GM12864 (cell line): ENCODE data around the gene PNPLA4.

ENCODE experiments used
- DNase-seq: peaks from one replicate; pipeline ENCODE4 v3.0.0-alpha.2; 2011; ENCODE audit warnings: low read depth
- H3K4me3 ChIP-seq: 2 replicates; pipeline ENCODE4 v1.5.1; 2011; ENCODE audit warnings: mild to moderate bottlenecking, low read depth, low read length, control low read depth
- TF ChIP-seq, protein P1 (sequence below): IDR thresholded peaks from 2 replicates; pipeline ENCODE4 v1.5.1; 2011; ENCODE audit warnings: low read depth, mild to moderate bottlenecking, moderate library complexity, low read length, control low read depth, inconsistent platforms; ENCODE audit errors: missing control alignments

PNPLA4 gene

DNA sequence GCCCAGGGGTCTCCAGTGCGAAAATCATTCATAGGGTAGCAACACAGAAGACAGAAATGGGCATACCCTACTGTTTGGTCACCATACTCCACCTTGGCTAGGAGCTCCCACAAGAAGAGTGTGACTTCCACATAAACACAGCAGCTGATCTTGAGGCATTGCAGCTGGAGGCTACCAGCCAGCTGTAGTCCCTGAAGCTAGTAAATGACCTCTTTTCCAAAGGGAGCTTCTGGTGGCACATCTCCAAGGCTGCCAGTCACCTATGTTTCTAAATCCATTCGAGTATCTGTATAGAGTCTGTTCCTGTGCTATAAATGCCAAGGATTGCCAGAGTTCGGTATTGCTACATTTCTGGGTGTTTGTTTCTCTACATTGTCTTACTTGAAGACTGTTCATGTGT is 21.3 kb upstream of the PNPLA4 start:
- no peak overlapping the region for H3K4me3 ChIP-seq
- TF ChIP-seq, protein P1, sequence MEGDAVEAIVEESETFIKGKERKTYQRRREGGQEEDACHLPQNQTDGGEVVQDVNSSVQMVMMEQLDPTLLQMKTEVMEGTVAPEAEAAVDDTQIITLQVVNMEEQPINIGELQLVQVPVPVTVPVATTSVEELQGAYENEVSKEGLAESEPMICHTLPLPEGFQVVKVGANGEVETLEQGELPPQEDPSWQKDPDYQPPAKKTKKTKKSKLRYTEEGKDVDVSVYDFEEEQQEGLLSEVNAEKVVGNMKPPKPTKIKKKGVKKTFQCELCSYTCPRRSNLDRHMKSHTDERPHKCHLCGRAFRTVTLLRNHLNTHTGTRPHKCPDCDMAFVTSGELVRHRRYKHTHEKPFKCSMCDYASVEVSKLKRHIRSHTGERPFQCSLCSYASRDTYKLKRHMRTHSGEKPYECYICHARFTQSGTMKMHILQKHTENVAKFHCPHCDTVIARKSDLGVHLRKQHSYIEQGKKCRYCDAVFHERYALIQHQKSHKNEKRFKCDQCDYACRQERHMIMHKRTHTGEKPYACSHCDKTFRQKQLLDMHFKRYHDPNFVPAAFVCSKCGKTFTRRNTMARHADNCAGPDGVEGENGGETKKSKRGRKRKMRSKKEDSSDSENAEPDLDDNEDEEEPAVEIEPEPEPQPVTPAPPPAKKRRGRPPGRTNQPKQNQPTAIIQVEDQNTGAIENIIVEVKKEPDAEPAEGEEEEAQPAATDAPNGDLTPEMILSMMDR, result no peak

DNA sequence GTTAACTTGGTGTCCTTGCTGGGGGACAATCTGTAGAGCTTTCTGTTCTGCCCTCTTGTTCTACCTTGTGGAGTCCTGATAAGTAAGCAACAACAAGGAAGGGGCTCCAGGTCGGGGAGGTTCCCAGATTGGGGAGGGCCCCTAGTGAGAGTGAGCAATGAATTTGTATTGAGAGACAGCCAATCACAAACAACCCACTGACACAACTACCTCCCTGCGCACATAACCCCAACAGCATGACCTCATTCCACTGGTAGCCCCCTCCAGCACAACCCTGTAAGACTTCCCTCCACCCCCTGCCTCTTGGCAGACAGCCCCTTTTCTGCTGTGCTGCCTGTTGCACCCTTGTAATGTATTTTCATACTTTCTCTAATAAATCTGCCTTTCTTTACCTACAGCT is 19.7 kb upstream of the PNPLA4 start:
- TF ChIP-seq, protein P1, result no peak
- H3K4me3 ChIP-seq, result no peak overlapping the region
- no peak for DNase-seq

More for the DNA sequence above, 21.3 kb upstream of the PNPLA4 start:
- DNase-seq, result no peak

DNA sequence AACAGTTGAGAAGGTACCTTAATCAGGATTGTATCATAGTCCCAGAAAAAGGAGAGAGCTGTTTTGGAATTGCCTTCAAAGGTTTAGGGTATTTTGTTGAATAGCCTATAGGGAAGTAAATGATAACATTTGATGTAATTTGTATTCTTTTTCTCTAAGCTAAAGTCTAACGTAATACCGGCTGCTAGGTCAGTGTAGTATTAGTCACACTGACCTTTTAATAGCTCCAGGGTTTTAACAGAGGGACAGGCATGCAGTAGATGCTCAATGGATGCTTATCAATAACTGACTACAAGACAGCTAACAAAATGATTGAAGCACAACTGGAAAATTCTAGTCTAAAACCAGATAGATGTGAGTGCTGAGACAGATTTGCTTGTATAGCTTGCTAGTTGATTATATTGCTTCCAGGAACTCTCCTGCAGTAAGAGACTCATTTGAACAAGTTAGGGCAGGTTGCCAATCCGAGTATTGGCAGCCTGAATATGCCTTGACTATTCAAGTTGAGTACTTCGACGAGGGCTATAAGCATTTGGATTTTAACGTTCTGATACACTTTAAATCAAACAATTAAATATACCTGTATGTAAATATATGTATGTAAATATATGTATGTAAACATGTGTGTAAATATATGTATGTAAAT is 16.5 kb upstream of the PNPLA4 start:
- H3K4me3 ChIP-seq, result no peak overlapping the region
- DNase-seq, result no peak
- TF ChIP-seq, protein P1, result no peak

DNA sequence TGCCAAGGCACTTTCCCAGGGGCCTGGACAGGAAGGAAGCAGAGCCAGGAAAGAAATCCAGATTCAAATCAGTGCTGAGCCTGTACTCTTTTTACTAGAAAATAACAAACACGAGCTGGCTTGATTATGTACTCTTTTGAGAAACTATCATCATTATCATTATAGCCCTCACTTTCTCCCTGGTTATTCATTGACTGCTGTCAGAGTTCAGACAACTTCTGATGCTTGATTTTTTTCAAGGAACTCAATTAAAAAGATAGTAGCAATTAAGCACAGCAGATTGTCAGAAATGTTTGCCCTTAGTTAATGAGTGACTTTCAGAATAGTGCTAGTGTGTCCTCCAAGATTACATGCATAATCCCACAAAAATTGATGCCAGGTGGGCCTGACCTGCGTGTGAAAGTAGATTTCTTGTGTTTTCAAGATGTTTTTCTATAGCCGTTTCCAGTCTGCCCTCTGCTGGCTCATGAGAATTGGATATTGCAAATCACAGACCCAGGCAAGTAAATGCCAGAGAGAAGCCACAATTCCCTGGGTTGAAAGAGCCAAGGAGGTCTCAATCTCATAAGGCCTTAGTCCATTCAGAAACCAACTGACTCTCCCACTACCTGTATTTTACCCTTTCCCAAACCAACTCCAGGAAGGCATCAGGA is 14.3 kb upstream of the PNPLA4 start:
- no peak overlapping the region for H3K4me3 ChIP-seq
- TF ChIP-seq, protein P1, result peak; percentile 39
- DNase-seq, result no peak

DNA sequence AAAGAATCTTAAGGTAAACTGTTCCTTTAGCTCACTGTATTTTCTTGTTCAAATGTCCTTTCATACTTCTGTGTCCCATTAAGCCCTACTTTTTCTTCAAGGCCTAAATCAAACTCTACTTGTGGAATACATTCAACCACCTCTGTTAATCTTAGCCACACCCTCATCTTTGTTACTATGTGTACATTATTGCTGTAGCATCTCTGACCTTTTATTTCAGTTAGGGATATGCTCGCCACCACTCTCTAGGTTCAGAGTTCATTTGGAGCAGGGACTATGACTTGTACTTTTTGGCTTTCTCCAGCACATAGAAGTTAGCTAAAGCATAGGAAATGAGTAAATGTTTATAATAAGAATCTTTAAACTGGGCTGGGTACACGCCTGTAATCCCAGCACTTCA is 6.8 kb upstream of the PNPLA4 start:
- no peak overlapping the region for H3K4me3 ChIP-seq
- DNase-seq, result no peak
- TF ChIP-seq, protein P1, result no peak

DNA sequence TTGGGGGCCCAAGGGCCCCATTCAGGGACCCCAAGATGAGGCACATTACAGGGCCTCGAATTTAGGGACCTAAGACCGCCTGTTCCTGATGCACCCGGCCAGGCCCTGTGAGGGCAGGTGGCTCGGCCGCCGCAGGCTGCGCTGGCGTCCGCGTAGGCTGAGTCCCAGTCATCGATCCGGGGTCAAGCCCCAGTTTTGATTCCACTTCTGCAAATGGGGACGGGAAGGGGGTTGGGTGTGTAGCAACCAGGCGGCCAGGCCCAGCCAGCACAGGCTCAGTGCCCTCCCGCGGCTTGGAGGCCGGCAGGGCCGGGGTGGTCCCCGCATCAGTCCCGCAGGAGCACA is 327 bp downstream of the PNPLA4 start:
- peak overlapping the region; percentile 68 for H3K4me3 ChIP-seq

More for the DNA sequence above, 327 bp downstream of the PNPLA4 start:
- TF ChIP-seq, protein P1, result no peak
- DNase-seq, result no peak
